HCT116 (cell line): ENCODE results near the gene SEMA3G. TPM values are rescaled to one million over a fixed set of nuclear protein-coding genes. Genes with fewer than 3 reads are reported as not detected.

Experiments used
- ATAC-seq: fragments of 200-7000 bp; cut with Tn5 transposase; 2 replicates; pipeline ENCODE4 v1.9.1; 2020; ENCODE audit warnings: mild to moderate bottlenecking, moderate library complexity
- BruUV-seq: library from RNA; stranded (reverse); fragments of 400-500 nt; replicated peaks from 2 replicates; lab custom pipeline; 2021; lab: Mats Ljungman, UMichigan
- CTCF ChIA-PET: fragments of 300-600 bp; sonication (Branson Sonifier 250); formaldehyde crosslinking; loops from one replicate; lab custom pipeline; 2021; ENCODE audit warnings: antibody characterized with exemption; lab: Charles Lee
- POLR2A ChIA-PET: fragments of 300-600, 350-600 bp; sonication (Branson Sonifier 250); formaldehyde crosslinking; loops from one replicate; lab custom pipeline; 2021; ENCODE audit warnings: antibody characterized with exemption; lab: Charles Lee
- RAD21 ChIA-PET, 2 experiments: fragments of 300-600 bp; sonication (Branson Sonifier 250); formaldehyde crosslinking; loops; one replicate each; lab custom pipeline; 2023; ENCODE audit warnings: low total read pairs in 2 of 2; ENCODE audit not compliant: uncharacterized antibody in 2 of 2, unreplicated experiment in 2 of 2, low non-redundant PET in 1 of 2; lab: Charles Lee
- DNase-seq: peaks from one replicate; pipeline ENCODE4 v3.0.0-alpha.2; 2010; ENCODE audit warnings: low read depth, low spot score
- H2AFZ ChIP-seq: fragments of 200-600 bp; shearing (Covaris generic), sonication (generic); 2 replicates; pipeline ENCODE4 v1.6.1; 2017; ENCODE audit warnings: low read depth, mixed run types, mixed read lengths, antibody characterized with exemption, low read length; ENCODE audit not compliant: poor library complexity, severe bottlenecking
- H3K27ac ChIP-seq: 2 replicates; pipeline ENCODE4 v1.5.1; 2012; ENCODE audit warnings: low read depth, low read length
- H3K27me3 ChIP-seq: fragments of 200-600 bp; sonication (generic); 2 replicates; pipeline ENCODE4 v1.6.1; 2016; ENCODE audit warnings: mixed run types, low read length, mixed read lengths; ENCODE audit not compliant: insufficient read depth
- H3K36me3 ChIP-seq, 2 experiments: fragments of 200-500 bp in 1 of 2; fragments of 200-600 bp in 1 of 2; sonication (Bioruptor generic) in 1 of 2; sonication (generic) in 1 of 2; 2 replicates each; pipeline versions ENCODE4 v1.5.1 to v1.6.1; 2014 to 2016; ENCODE audit warnings: low read length in 2 of 2, inconsistent platforms in 1 of 2, mixed read lengths in 1 of 2, mixed run types in 1 of 2; ENCODE audit not compliant: insufficient read depth in 2 of 2, control insufficient read depth in 1 of 2
- H3K4me1 ChIP-seq, 2 experiments: fragments of 200-600 bp in 1 of 2; sonication (generic) in 1 of 2; 2 replicates each; pipeline versions ENCODE4 v1.5.1 to v1.6.1; 2012 to 2017; ENCODE audit warnings: low read length in 2 of 2, inconsistent platforms in 1 of 2, mild to moderate bottlenecking in 1 of 2, mixed read lengths in 1 of 2, mixed run types in 1 of 2, moderate library complexity in 1 of 2; ENCODE audit not compliant: insufficient read depth in 2 of 2, control insufficient read depth in 1 of 2
- H3K4me2 ChIP-seq: fragments of 200-600 bp; sonication (generic); 2 replicates; pipeline ENCODE4 v1.6.1; 2017; ENCODE audit warnings: mixed run types, low read length, mixed read lengths
- H3K4me3 ChIP-seq, 2 experiments: fragments of 200-600 bp in 1 of 2; sonication (generic) in 1 of 2; replicated peaks in 1 of 2; 2 replicates each; pipeline ENCODE4 v1.5.1; 2011 to 2016; ENCODE audit warnings: low read length in 2 of 2, control low read depth in 1 of 2, low read depth in 1 of 2, mild to moderate bottlenecking in 1 of 2, mixed read lengths in 1 of 2, mixed run types in 1 of 2
- H3K79me2 ChIP-seq: fragments of 200-600 bp; sonication (generic); 2 replicates; pipeline ENCODE4 v1.6.1; 2017; ENCODE audit warnings: mild to moderate bottlenecking, mixed run types, low read length, moderate library complexity, mixed read lengths; ENCODE audit not compliant: insufficient read depth
- H3K9ac ChIP-seq: fragments of 200-600 bp; sonication (generic); 2 replicates; pipeline ENCODE4 v1.6.1; 2016; ENCODE audit warnings: low read length, mixed read lengths
- H3K9me2 ChIP-seq: fragments of 200-600 bp; sonication (generic), shearing (Covaris generic); 2 replicates; pipeline ENCODE4 v1.6.1; 2017; ENCODE audit warnings: mixed run types, mild to moderate bottlenecking, moderate library complexity; ENCODE audit not compliant: insufficient read depth
- H3K9me3 ChIP-seq, 2 experiments: fragments of 200-500 bp in 1 of 2; fragments of 200-600 bp in 1 of 2; sonication (Bioruptor generic) in 1 of 2; sonication (generic) in 1 of 2; 2 replicates each; pipeline ENCODE4 v1.6.1; 2014 to 2017; ENCODE audit warnings: low read length in 2 of 2, mixed read lengths in 2 of 2, inconsistent platforms in 1 of 2, low read depth in 1 of 2, mild to moderate bottlenecking in 1 of 2, mixed run types in 1 of 2, moderate library complexity in 1 of 2; ENCODE audit not compliant: control insufficient read depth in 1 of 2, insufficient read depth in 1 of 2
- H4K20me1 ChIP-seq: fragments of 200-600 bp; sonication (generic), shearing (Covaris generic); 2 replicates; pipeline ENCODE4 v1.6.1; 2017; ENCODE audit warnings: mixed run types, mild to moderate bottlenecking, moderate library complexity; ENCODE audit not compliant: insufficient read depth
- CEBPB ChIP-seq: IDR thresholded peaks from 2 replicates; pipeline ENCODE4 v1.6.1; 2012; ENCODE audit warnings: low read depth
- EGR1 ChIP-seq: IDR thresholded peaks from 2 replicates; pipeline ENCODE4 v1.6.1; 2012; ENCODE audit warnings: low read depth
- EZH2phosphoT487 ChIP-seq: fragments of 200-600 bp; IDR thresholded peaks from 2 replicates; pipeline ENCODE4 v1.6.1; 2018; ENCODE audit warnings: antibody characterized with exemption, borderline replicate concordance
- JUND ChIP-seq: IDR thresholded peaks from 2 replicates; pipeline ENCODE4 v1.6.1; 2012
- POLR2A ChIP-seq: IDR thresholded peaks from 2 replicates; pipeline ENCODE4 v1.7.0; 2011; ENCODE audit warnings: borderline replicate concordance; ENCODE audit not compliant: insufficient read depth, insufficient read length; ENCODE audit errors: extremely low read depth
- POLR2AphosphoS5 ChIP-seq: IDR thresholded peaks from 2 replicates; pipeline ENCODE4 v1.6.1; 2011; ENCODE audit warnings: mild to moderate bottlenecking, low read depth, low read length, moderate library complexity
- SIN3A ChIP-seq: IDR thresholded peaks from 2 replicates; pipeline ENCODE4 v1.6.1; 2012; ENCODE audit warnings: low read depth
- SP1 ChIP-seq: IDR thresholded peaks from 2 replicates; pipeline ENCODE4 v1.6.1; 2012; ENCODE audit warnings: low read depth
- SRF ChIP-seq: IDR thresholded peaks from 2 replicates; pipeline ENCODE4 v1.6.1; 2012; ENCODE audit warnings: low read depth
- TCF7L2 ChIP-seq: IDR thresholded peaks from 2 replicates; pipeline ENCODE4 v1.7.0; 2011; ENCODE audit warnings: borderline replicate concordance, inconsistent platforms; ENCODE audit not compliant: insufficient read depth, insufficient read length; ENCODE audit errors: extremely low read depth
- YY1 ChIP-seq: IDR thresholded peaks from 2 replicates; pipeline ENCODE4 v1.6.1; 2011; ENCODE audit warnings: low read length, low read depth, moderate library complexity, mild to moderate bottlenecking; ENCODE audit not compliant: insufficient replicate concordance; ENCODE audit errors: extremely low read depth
- ZFX ChIP-seq: fragments of 450-650 bp; IDR thresholded peaks from 2 replicates; pipeline ENCODE4 v1.6.1; 2017
- ZNF274 ChIP-seq: fragments of 200-500 bp; sonication (Bioruptor generic); IDR thresholded peaks from 2 replicates; pipeline ENCODE4 v1.6.1; 2014; ENCODE audit warnings: mild to moderate bottlenecking, low read depth, low read length, inconsistent platforms
- intact Hi-C: fragments of 100-400 bp; cut with micrococcal nuclease; formaldehyde crosslinking; loops from 2 replicates; pipeline ENCODE4 v1.10.0; 2022
- total RNA-seq: library from RNA; stranded (reverse); gene quantifications from one replicate; pipeline ENCODE4 v1.2.1, GENCODE V29; 2021; ENCODE audit not compliant: unreplicated experiment
- TF ChIP-seq, protein P1 (sequence below): IDR thresholded peaks from 2 replicates; pipeline ENCODE4 v1.6.1; 2012
- TF ChIP-seq, protein P2 (sequence below): IDR thresholded peaks from 2 replicates; pipeline ENCODE4 v1.6.1; 2012

The SEMA3G gene
- total RNA-seq, 1 experiment from 2014 or later, result 4.2 TPM

- Histone ChIP-seq H3K4me3 (no peak overlapping the region), H3K9me2 (no peaks in the 10 kb centered on the region), H4K20me1 (no peaks in the 10 kb centered on the region), H2AFZ (no peak overlapping the region), H3K9me3 (no peaks in the 10 kb centered on the region), H3K27ac (no peak overlapping the region), H3K9ac (no peak overlapping the region), H3K4me1 (no peaks in the 10 kb centered on the region), H3K4me2 (no peak overlapping the region), H3K79me2 (peaks cover 3% of the 10 kb centered on the region; the same call in 1 of the 2 replicates), H3K27me3 (no peaks in the 10 kb centered on the region), H3K36me3 (peaks cover 54 to 55% of the 10 kb centered on the region in 2 experiments)
- no TSS peak for BruUV-seq
- POLR2A ChIA-PET, result no interaction called here
- ATAC-seq (no peak), DNase-seq (no peak)
- intact Hi-C loops, result loop anchor here (10.0 kb wide), 1 partner anchor 598 kb away; no protein-coding TSS in a partner anchor
- CTCF ChIA-PET, result no interaction called here
- RAD21 ChIA-PET, result no interaction called here
- TF ChIP-seq ZNF274, result no peak
- TF ChIP-seq EZH2phosphoT487, result no peak
- no peak for TF ChIP-seq TCF7L2
- no peak for TF ChIP-seq ZFX
- no peak for TF ChIP-seq JUND
Observed at GRCh38 chr3:52477076-52477795, 32.3 kb upstream of the SEMA3G start.

GRCh38 chr3:52473026-52473425 lies 28.1 kb upstream of the SEMA3G start:
- H3K9me2 ChIP-seq, result no peaks in the 10 kb centered on the region
- no peak overlapping the region for H3K4me2 ChIP-seq
- CTCF ChIA-PET, result no interaction called here
- no peak overlapping the region for H3K4me3 ChIP-seq
- H3K36me3 ChIP-seq, result peaks cover 28 to 36% of the 10 kb centered on the region in 2 experiments
- H3K27ac ChIP-seq, result no peak overlapping the region
- ATAC-seq, result no peak
- TF ChIP-seq SIN3A (no peak), TCF7L2 (no peak), CEBPB (no peak), JUND (no peak), YY1 (no peak), POLR2A (no peak), SRF (no peak), ZFX (no peak), SP1 (no peak), EGR1 (no peak), POLR2AphosphoS5 (no peak)
- TF ChIP-seq, protein P1, sequence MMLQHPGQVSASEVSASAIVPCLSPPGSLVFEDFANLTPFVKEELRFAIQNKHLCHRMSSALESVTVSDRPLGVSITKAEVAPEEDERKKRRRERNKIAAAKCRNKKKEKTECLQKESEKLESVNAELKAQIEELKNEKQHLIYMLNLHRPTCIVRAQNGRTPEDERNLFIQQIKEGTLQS, result no peak
- TF ChIP-seq, protein P2, sequence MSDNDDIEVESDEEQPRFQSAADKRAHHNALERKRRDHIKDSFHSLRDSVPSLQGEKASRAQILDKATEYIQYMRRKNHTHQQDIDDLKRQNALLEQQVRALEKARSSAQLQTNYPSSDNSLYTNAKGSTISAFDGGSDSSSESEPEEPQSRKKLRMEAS, result no peak
- TF ChIP-seq, all 23 proteins: peak for 0
- no peaks in the 10 kb centered on the region for H3K4me1 ChIP-seq
- no peak overlapping the region for H2AFZ ChIP-seq
- ChIA-PET POLR2A (no interaction called here), RAD21 (no interaction called here)
- H4K20me1 ChIP-seq, result no peaks in the 10 kb centered on the region
- peaks cover 6% of the 10 kb centered on the region for H3K79me2 ChIP-seq
- no peaks in the 10 kb centered on the region for H3K9me3 ChIP-seq
- no peaks in the 10 kb centered on the region for H3K27me3 ChIP-seq
- BruUV-seq, result no TSS peak
- no peak for DNase-seq
- intact Hi-C loops, result loop anchor here (10.0 kb wide), 1 partner anchor 602 kb away; no protein-coding TSS in a partner anchor
- H3K9ac ChIP-seq, result no peak overlapping the region
